ENCODE data around the gene POLR3K. TPM values are rescaled to one million over a fixed set of nuclear protein-coding genes. Genes with fewer than 3 reads are reported as not detected.

The POLR3K gene
- total RNA-seq, 2 donors from 2014 or later = 1.4 TPM; not detected in 1

DNA sequence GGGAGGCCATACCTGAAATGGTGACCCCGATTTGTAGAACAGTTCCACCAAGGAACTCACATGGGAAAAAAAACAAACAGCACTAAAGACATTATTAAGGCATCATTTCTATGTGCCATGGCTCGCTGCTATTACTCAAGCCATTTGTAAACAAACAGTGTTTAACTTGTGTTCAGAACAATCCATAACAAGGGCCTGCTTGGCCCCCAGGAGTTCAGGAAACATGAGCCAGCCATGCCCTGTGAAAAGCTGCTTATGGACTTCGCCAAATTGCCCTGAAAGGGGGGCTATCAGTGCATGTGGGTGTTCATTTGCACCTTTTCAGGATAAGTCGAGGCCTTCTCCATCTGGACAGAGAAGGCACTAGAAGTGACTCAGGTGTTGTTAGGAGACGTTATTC, 8.0 kb downstream of the POLR3K start:
- Histone ChIP-seq H3K36me3 (peaks cover 6% of the 10 kb centered on the region), H3K4me3 (no peak overlapping the region), H3K27me3 (replicated peaks; ENCODE audit: insufficient read depth) (no peaks in the 10 kb centered on the region), H3K27ac (no peak overlapping the region), H3K4me1 (ENCODE audit: control insufficient read depth in 1 of 2, low read depth in 2 of 2) (no peaks in the 10 kb centered on the region), H3K9me3 (no peaks in the 10 kb centered on the region)
- DNase-seq (ENCODE audit: low spot score) = no peak
- TF ChIP-seq, protein P1, sequence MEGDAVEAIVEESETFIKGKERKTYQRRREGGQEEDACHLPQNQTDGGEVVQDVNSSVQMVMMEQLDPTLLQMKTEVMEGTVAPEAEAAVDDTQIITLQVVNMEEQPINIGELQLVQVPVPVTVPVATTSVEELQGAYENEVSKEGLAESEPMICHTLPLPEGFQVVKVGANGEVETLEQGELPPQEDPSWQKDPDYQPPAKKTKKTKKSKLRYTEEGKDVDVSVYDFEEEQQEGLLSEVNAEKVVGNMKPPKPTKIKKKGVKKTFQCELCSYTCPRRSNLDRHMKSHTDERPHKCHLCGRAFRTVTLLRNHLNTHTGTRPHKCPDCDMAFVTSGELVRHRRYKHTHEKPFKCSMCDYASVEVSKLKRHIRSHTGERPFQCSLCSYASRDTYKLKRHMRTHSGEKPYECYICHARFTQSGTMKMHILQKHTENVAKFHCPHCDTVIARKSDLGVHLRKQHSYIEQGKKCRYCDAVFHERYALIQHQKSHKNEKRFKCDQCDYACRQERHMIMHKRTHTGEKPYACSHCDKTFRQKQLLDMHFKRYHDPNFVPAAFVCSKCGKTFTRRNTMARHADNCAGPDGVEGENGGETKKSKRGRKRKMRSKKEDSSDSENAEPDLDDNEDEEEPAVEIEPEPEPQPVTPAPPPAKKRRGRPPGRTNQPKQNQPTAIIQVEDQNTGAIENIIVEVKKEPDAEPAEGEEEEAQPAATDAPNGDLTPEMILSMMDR (IDR thresholded peaks at IDR 0.05) = no peak
- no peak for ATAC-seq (ENCODE audit: insufficient number of reproducible peaks, low FRiP score, low read depth)

DNA sequence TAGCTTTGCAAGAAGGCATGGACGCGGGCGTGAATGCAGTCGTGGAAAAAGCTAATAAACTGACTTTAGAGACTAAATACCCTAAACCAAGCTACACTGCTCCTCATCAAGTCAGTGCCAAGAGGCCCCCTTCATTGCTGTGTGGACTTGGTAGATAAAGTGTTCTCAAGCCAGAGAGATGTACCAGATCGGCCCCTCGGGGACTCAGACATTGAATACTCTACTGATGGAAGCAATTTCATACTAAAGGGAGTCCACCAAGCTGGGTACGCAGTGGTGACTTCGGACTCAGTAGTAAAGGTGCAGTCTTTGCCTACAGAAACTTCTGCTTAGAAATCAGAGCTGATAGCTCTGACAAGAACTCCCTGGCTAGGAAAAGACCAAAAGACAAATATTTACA, 8.8 kb downstream of the POLR3K start:
- Histone ChIP-seq H3K4me3 (no peak overlapping the region), H3K9me3 (no peaks in the 10 kb centered on the region), H3K27me3 (replicated peaks; ENCODE audit: insufficient read depth) (no peaks in the 10 kb centered on the region), H3K4me1 (ENCODE audit: control insufficient read depth in 1 of 2, low read depth in 2 of 2) (no peaks in the 10 kb centered on the region), H3K27ac (no peak overlapping the region), H3K36me3 (peaks cover 6% of the 10 kb centered on the region)
- TF ChIP-seq, protein P1 (IDR thresholded peaks at IDR 0.05) = no peak
- ATAC-seq (ENCODE audit: insufficient number of reproducible peaks, low FRiP score, low read depth) = no peak
- DNase-seq (ENCODE audit: low spot score) = no peak

- no peak overlapping the region for H3K4me3 ChIP-seq
- no peaks in the 10 kb centered on the region for H3K9me3 ChIP-seq
- no peaks in the 10 kb centered on the region for H3K27me3 ChIP-seq (replicated peaks; ENCODE audit: insufficient read depth)
- TF ChIP-seq, protein P1 (IDR thresholded peaks at IDR 0.05) = no peak
- no peak for ATAC-seq (ENCODE audit: insufficient number of reproducible peaks, low FRiP score, low read depth)
- H3K36me3 ChIP-seq = peaks cover 6% of the 10 kb centered on the region
- H3K27ac ChIP-seq = no peak overlapping the region
- no peak for DNase-seq (ENCODE audit: low spot score)
- no peaks in the 10 kb centered on the region for H3K4me1 ChIP-seq (ENCODE audit: control insufficient read depth in 1 of 2, low read depth in 2 of 2)
These were observed 10.1 kb downstream of the POLR3K start for GRCh38 chr16:43294-43693.

GRCh38 chr16:42691-43090, 10.7 kb downstream of the POLR3K start:
- Histone ChIP-seq H3K4me3 (no peak overlapping the region), H3K27ac (no peak overlapping the region), H3K4me1 (ENCODE audit: control insufficient read depth in 1 of 2, low read depth in 2 of 2) (no peaks in the 10 kb centered on the region), H3K9me3 (no peaks in the 10 kb centered on the region), H3K27me3 (replicated peaks; ENCODE audit: insufficient read depth) (no peaks in the 10 kb centered on the region), H3K36me3 (peaks cover 2% of the 10 kb centered on the region)
- TF ChIP-seq, protein P1 (IDR thresholded peaks at IDR 0.05) = no peak
- ATAC-seq (ENCODE audit: insufficient number of reproducible peaks, low FRiP score, low read depth) (no peak), DNase-seq (ENCODE audit: low spot score) (no peak)

GRCh38 chr16:42069-42457, 11.3 kb downstream of the POLR3K start:
- H3K4me3 ChIP-seq = no peak overlapping the region
- H3K36me3 ChIP-seq = no peaks in the 10 kb centered on the region
- TF ChIP-seq, protein P1 (IDR thresholded peaks at IDR 0.05) = no peak
- no peaks in the 10 kb centered on the region for H3K4me1 ChIP-seq (ENCODE audit: control insufficient read depth in 1 of 2, low read depth in 2 of 2)
- H3K27ac ChIP-seq = no peak overlapping the region
- no peaks in the 10 kb centered on the region for H3K27me3 ChIP-seq (replicated peaks; ENCODE audit: insufficient read depth)
- no peak for DNase-seq (ENCODE audit: low spot score)
- no peaks in the 10 kb centered on the region for H3K9me3 ChIP-seq
- ATAC-seq (ENCODE audit: insufficient number of reproducible peaks, low FRiP score, low read depth) = no peak

Measured in thoracic aorta (tissue), 2 donors.